Small intestine (tissue), 7 donors: ENCODE measurements around the gene SOST. TPM values are rescaled to one million over a fixed set of nuclear protein-coding genes. Genes with fewer than 3 reads are reported as not detected.
A peak's percentile ranks its signal among the peaks of the same experiment; 100 is the strongest.

ENCODE experiments used
- DNase-seq, 2 donors: peaks; one replicate each; pipeline versions ENCODE4 v3.0.0 to v3.0.0-alpha.2; 2013
- FAIRE-seq: peaks from 2 replicates; lab custom pipeline; 2012; peaks lifted over from hg19 to GRCh38; lab: Jason Lieb, UNC
- H3K27ac ChIP-seq, 3 donors: one replicate each; pipeline ENCODE4 v1.5.1; 2013; ENCODE audit warnings: low read length in 2 of 3, mild to moderate bottlenecking in 2 of 3, control low read depth in 1 of 3, inconsistent platforms in 1 of 3, low read depth in 1 of 3, moderate library complexity in 1 of 3
- H3K27me3 ChIP-seq, 3 donors: one replicate each; pipeline ENCODE4 v1.6.1; 2013; ENCODE audit warnings: low read length in 3 of 3, inconsistent platforms in 1 of 3; ENCODE audit not compliant: control insufficient read depth in 3 of 3, insufficient read depth in 3 of 3
- H3K36me3 ChIP-seq, 3 donors: one replicate each; pipeline ENCODE4 v1.6.1; 2013; ENCODE audit warnings: low read length in 3 of 3, inconsistent platforms in 1 of 3, low read depth in 1 of 3, mild to moderate bottlenecking in 1 of 3, moderate library complexity in 1 of 3; ENCODE audit not compliant: control insufficient read depth in 3 of 3, insufficient read depth in 2 of 3
- H3K4me1 ChIP-seq, 3 donors: one replicate each; pipeline ENCODE4 v1.6.1; 2013; ENCODE audit warnings: low read length in 2 of 3, inconsistent platforms in 1 of 3, low read depth in 1 of 3, mild to moderate bottlenecking in 1 of 3, moderate library complexity in 1 of 3; ENCODE audit not compliant: control insufficient read depth in 3 of 3, insufficient read depth in 2 of 3
- H3K4me3 ChIP-seq, 3 donors: one replicate each; pipeline ENCODE4 v1.5.1; 2013; ENCODE audit warnings: low read length in 3 of 3, control low read depth in 1 of 3, inconsistent platforms in 1 of 3, low read depth in 1 of 3, mild to moderate bottlenecking in 1 of 3, moderate library complexity in 1 of 3
- H3K9me3 ChIP-seq, 2 donors: one replicate each; pipeline ENCODE4 v1.6.1; 2013; ENCODE audit warnings: low read depth in 1 of 2, low read length in 1 of 2; ENCODE audit not compliant: control insufficient read depth in 2 of 2, insufficient read depth in 1 of 2
- WGBS, 3 donors: extraction: QIAGEN DNeasy Blood & Tissue Kit; methylation state at CpG; one replicate each; pipeline ENCODE4 v1.1.7; 2013; 5-methylcytosine and 5-hydroxymethylcytosine counted together
- polyA plus RNA-seq, 4 donors: library from polyadenylated mRNA; stranded (reverse) in 3 of 4; unstranded in 1 of 4; fragments of 200-250 nt in 3 of 4; fragments of 120-200 nt in 1 of 4; gene quantifications; one replicate each; pipeline versions ENCODE4 v1.2.1 to v1.2.3, GENCODE V29; 2013
- donor health status: healthy with polysubstance abuse.
- donor health status: control.
- donor health status: control.
- donor health status: Bipolar disorder and iron deficiency.
- donor health status: healthy.

The SOST gene
- polyA plus RNA-seq, 4 donors: 0.04 TPM; not detected in 3

DNA sequence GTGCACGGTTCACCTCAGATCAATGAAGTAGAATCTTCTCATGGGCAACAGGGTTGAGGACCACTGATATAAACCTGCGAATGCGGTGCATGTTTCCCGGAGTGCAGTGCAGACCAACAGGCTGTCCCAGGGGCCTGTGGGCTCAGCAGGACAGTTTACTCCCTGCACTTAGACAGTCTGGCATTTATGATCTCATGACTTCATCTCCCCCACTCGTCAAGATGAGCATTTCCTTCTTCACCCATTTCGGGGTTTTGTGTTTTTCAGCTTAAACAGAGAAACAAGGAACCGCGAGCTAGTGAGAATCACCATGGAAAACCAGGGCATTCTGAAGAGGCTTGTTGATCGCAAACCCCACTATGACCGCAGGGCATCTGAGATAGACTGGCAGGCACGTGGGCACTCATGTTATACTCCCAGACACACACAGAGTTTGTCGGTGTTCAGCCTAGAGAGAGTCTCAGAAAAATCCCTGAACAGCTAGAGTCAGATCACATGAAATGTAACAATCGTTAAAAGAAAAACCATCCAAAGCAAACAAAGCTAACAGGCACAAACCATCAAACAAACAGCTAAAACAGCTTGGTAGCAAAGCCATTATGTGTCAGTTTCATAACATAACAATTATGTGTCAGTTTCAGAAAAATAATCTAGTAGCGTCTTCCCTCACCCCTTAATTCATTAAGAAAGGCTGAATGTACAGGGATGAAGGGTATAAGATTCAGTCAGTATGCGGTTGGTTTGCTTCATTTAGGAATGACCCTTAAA is 24.5 kb upstream of the SOST start:
- Histone ChIP-seq H3K27ac (no peak overlapping the region), H3K4me3 (no peak overlapping the region), H3K36me3 (no peaks in the 10 kb centered on the region), H3K9me3 (no peaks in the 10 kb centered on the region), H3K4me1 (peaks cover 3 to 13% (median 4%) of the 10 kb centered on the region in 3 donors), H3K27me3 (peaks cover 0 to 26% (median 4%) of the 10 kb centered on the region in 3 donors)
- DNase-seq (no peak), FAIRE-seq (no peak)
- 81 to 84% (median 83%) methylated on average over 15 of the region's 15 CpGs for WGBS, 3 donors

- peaks cover 0 to 26% (median 4%) of the 10 kb centered on the region in 3 donors for H3K27me3 ChIP-seq
- no peaks in the 10 kb centered on the region for H3K9me3 ChIP-seq
- FAIRE-seq: no peak
- H3K4me1 ChIP-seq: peaks cover 3 to 15% (median 4%) of the 10 kb centered on the region in 3 donors
- WGBS, 3 donors: 44 to 56% (median 46%) methylated on average over 7 of the region's 7 CpGs
- H3K4me3 ChIP-seq: peak within 1 kb of the TSS; percentile 29 to 92 (median 84)
- DNase-seq: no peak
- peaks cover 0 to 22% (median 2%) of the 10 kb centered on the region in 3 donors for H3K36me3 ChIP-seq
- peak within 1 kb of the TSS in 2 of 3 donors; percentile 81 to 83 for H3K27ac ChIP-seq
Observed at GRCh38 chr17:43780135-43780534, 21.5 kb upstream of the SOST start, which contains the start of gene CFAP97D1. CFAP97D1 (plus strand) TSS chr17:43780435; CDS start chr17:43780463, 28 bp downstream.

- FAIRE-seq: no peak
- WGBS, 3 donors: 6 to 9% (median 8%) methylated on average over 22 to 26 of the region's 26 CpGs
- no peak for DNase-seq
- no peaks in the 10 kb centered on the region for H3K9me3 ChIP-seq
- H3K36me3 ChIP-seq: peaks cover 0 to 29% (median 2%) of the 10 kb centered on the region in 3 donors
- H3K27me3 ChIP-seq: peaks cover 0 to 26% (median 4%) of the 10 kb centered on the region in 3 donors
- H3K4me1 ChIP-seq: peaks cover 3 to 15% (median 4%) of the 10 kb centered on the region in 3 donors
- peak overlapping the region; percentile 29 to 92 (median 84) for H3K4me3 ChIP-seq
- peak overlapping the region; percentile 16 to 83 (median 81) for H3K27ac ChIP-seq
Observed at GRCh38 chr17:43779145-43780125, 20.8 kb upstream of the SOST start.

- no peak for FAIRE-seq
- H3K36me3 ChIP-seq: peaks cover 0 to 38% (median 2%) of the 10 kb centered on the region in 3 donors
- H3K9me3 ChIP-seq: no peaks in the 10 kb centered on the region
- H3K27me3 ChIP-seq: peaks cover 0 to 22% (median 4%) of the 10 kb centered on the region in 3 donors
- peaks cover 3 to 15% (median 4%) of the 10 kb centered on the region in 3 donors for H3K4me1 ChIP-seq
- H3K27ac ChIP-seq: peak within 1 kb of the TSS; percentile 96 to 98 (median 98)
- 0 to 1% (median 0%) methylated on average over 70 to 100 of the region's 100 CpGs for WGBS, 3 donors
- H3K4me3 ChIP-seq: peak within 1 kb of the TSS; percentile 84 to 92 (median 87)
- DNase-seq: peak; percentile 93 to 97
Observed at GRCh38 chr17:43778337-43779144, 19.9 kb upstream of the SOST start, which contains the start of gene DUSP3. DUSP3 (minus strand) TSS chr17:43778977; CDS start chr17:43778924, 53 bp downstream.

DNA sequence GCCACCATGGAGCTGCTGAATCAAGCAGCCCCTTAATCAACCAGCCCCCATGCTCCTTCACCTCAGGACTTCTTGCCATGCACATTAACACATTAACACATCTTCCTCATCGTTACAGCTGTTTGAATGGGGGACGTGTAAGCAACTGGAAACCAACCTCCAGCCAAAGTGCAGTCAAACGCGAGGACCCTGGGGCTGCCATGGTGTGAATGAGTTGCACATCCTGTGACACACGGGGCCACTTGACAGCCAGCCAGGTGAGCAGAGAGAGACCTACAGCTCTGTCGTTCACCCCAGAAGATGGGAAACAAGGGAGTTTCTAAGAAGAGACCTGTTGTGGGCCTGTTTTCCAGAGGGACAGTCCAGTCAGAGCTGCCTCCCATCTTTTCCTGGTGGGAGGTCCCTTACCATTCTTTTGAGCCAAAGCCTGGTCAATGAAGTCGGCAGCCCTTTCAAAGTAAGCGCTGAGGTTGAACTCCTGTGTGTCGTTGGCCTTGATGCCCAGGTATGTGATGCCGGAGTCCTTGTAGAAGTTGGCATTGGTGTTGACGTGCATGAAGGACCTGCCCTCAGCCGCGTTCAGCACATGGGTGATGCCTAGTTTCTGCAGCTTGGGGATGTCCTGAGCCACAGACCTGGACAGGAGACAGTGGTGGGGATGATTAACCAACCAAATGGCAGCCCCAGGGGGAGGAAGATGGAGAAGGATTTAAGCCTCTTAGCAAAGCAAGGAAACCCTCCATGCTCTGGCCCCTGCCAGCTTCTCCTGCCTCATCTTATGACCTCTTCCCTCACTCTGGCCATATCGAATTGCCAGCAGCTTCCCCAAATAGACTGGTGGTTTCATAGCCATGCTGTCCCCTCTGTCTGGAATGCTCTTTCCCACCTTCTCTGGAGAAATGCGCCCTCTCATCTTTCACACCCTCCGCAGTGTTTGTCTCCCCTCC is 16.0 kb upstream of the SOST start:
- H3K4me1 ChIP-seq: peaks cover 0 to 8% (median 2%) of the 10 kb centered on the region in 3 donors
- H3K4me3 ChIP-seq: no peak overlapping the region
- peaks cover 6 to 74% (median 11%) of the 10 kb centered on the region in 3 donors for H3K36me3 ChIP-seq
- FAIRE-seq (no peak), DNase-seq (no peak)
- H3K27me3 ChIP-seq: peaks cover 0 to 3% (median 0%) of the 10 kb centered on the region in 3 donors
- H3K27ac ChIP-seq: no peak overlapping the region
- no peaks in the 10 kb centered on the region for H3K9me3 ChIP-seq
- 93 to 94% (median 94%) methylated on average over 16 of the region's 16 CpGs for WGBS, 3 donors

DNA sequence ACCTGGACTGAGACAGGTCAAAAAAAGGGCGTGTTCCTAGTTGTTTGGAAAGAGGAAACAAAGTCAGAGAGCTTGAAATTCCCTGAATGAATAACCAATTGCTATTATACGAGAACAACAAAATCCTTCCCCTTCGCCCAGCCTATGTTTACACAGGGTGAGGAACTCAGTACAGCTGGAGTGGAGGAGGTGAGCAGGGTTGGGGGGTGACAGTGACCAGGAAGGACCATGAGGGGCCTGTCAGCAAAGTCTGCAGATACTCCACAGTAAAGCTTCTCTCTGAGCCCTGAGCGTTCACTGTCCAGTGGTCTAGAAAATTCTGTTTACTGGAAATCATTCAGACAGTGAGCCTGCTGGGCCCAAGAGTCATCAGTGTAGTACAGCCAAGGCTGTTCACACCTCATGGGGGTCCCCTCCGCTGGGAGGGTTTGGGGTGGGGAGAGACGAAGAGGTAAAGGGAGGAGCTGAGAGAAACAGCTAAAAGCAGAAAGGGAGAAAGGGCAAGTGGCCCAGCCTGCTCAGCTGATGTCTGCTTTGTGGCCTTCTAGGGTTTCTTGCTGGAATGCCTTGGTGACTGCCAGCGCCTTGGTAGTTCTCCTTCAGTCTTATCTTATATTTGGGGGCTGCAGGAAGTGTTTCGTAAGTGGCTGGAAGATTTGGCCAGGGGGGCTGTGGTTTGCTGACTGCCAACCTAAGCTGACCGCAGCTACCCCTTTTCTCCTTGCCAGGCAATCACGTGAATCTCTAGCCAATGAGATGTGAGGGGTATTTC is 14.5 kb upstream of the SOST start:
- Histone ChIP-seq H3K4me3 (no peak overlapping the region), H3K27ac (no peak overlapping the region), H3K36me3 (peaks cover 8 to 87% (median 11%) of the 10 kb centered on the region in 3 donors), H3K4me1 (peaks cover 0 to 2% (median 0%) of the 10 kb centered on the region in 3 donors), H3K9me3 (no peaks in the 10 kb centered on the region), H3K27me3 (no peaks in the 10 kb centered on the region)
- FAIRE-seq: no peak
- 70 to 77% (median 76%) methylated on average over 9 to 10 of the region's 10 CpGs for WGBS, 3 donors
- DNase-seq: no peak
